ENCODE data around the gene FAM107B.

The FAM107B gene

DNA sequence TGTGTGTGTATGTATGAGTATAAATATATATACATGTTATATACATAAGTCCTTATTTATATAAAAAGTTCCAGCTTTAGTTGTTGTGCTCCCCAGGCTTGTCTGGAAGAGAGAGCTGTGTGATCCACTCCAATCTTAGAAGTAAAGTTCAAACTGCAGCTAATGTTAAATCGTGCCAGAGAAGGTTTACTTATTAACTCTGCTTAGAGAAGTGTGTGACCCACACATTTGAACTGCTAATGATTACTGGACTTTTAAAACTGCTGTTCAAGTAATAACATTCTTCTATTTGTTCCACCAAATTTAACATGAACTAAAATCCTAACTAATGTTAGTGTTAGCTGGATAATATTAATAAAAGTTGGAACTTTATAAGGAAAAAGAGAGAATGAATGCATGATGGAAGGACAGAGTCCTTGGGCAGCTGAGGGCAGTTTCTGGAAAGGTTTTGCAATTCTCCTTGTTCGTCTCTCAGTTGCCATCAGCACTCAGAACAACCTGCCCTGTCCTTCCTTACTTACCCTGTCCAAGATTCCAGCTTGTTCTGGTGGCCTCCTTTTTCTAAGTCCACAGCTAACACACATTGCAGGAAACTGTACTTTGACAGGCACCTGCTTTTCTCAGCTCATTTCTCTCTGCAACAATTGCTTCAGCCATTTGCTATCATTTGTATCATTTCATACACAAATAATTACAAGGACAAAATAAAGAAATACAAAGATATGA, 162.6 kb downstream of the FAM107B start:
- H3K27ac ChIP-seq = no peak overlapping the region
- no peak overlapping the region for H3K4me3 ChIP-seq
- no peak for DNase-seq (ENCODE audit: low spot score)
- TF ChIP-seq, protein P1, sequence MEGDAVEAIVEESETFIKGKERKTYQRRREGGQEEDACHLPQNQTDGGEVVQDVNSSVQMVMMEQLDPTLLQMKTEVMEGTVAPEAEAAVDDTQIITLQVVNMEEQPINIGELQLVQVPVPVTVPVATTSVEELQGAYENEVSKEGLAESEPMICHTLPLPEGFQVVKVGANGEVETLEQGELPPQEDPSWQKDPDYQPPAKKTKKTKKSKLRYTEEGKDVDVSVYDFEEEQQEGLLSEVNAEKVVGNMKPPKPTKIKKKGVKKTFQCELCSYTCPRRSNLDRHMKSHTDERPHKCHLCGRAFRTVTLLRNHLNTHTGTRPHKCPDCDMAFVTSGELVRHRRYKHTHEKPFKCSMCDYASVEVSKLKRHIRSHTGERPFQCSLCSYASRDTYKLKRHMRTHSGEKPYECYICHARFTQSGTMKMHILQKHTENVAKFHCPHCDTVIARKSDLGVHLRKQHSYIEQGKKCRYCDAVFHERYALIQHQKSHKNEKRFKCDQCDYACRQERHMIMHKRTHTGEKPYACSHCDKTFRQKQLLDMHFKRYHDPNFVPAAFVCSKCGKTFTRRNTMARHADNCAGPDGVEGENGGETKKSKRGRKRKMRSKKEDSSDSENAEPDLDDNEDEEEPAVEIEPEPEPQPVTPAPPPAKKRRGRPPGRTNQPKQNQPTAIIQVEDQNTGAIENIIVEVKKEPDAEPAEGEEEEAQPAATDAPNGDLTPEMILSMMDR (IDR thresholded peaks at IDR 0.05) = no peak

DNA sequence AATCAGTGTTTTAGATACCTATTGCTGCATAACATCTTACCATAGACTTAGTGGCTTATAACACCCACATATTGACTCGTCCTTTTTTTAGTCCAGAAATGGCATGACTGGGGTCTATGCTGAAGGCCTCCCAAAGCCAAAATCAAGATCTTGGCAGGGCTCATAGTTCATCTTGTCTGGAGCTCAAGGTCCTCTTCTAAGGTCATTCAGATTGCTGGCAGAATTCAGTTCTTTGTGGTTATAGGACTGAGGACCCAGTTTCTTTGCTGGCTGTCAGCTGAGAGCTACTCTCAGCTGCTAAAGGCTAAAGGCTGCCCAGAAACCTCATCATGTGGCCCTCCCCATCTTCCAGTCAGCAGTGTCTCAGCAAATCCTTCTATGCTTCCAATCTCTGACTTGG, 165.5 kb downstream of the FAM107B start:
- DNase-seq (ENCODE audit: low spot score) = no peak
- Histone ChIP-seq H3K27ac (no peak overlapping the region), H3K4me3 (no peak overlapping the region)
- TF ChIP-seq, protein P1 (IDR thresholded peaks at IDR 0.05) = no peak

DNA sequence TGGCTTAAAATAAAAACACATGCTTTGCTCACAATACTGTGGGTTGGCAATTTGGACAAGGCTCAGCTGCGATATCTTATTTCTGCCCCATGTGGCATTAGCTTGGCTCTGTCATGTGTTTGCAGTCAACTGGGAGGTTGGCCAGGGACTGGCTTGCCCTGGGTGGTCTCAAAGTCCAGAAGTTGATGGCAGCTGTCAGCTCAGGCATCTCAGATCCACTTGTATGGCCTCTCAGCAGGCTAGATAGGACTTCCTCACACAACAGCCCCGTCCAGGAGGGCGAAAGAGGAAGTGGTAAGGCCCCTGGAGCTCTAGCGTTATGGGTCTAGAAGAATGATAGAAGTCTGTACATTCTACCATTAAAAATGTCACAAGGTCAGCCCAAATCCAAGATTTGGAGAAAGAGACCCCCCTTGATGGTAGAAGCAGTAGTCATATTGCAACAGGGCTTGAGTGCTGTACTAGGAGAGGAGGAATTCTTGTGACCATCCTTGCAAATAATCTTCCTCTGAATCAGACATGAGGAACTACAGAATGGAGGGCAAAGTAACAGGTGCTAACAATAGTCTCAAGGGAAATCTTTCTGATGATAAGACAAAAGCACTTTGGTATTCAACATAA, 166.2 kb downstream of the FAM107B start:
- TF ChIP-seq, protein P1 (IDR thresholded peaks at IDR 0.05) = no peak
- Histone ChIP-seq H3K4me3 (no peak overlapping the region), H3K27ac (no peak overlapping the region)
- DNase-seq (ENCODE audit: low spot score) = no peak

DNA sequence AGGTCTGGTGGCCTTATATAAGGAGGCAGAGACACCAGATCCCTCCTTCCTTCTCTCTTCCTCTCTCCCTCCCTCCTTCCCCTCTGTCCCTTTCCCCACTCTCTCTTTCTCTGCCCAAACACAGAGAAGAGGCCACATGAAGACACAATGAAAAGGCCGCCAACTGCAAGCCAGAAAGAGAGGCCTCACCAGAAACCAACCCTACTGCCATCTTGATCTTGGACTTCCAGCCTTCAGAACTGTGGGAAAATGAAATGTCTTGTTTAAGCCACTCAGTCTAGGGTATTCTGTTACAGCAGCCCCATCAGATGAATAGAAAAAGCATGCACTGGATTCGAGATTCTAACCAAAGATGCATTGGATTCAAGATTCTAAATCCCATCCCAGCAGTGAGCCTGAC, 168.1 kb downstream of the FAM107B start:
- TF ChIP-seq, protein P1 (IDR thresholded peaks at IDR 0.05) = no peak
- no peak overlapping the region for H3K4me3 ChIP-seq
- DNase-seq (ENCODE audit: low spot score) = no peak
- no peak overlapping the region for H3K27ac ChIP-seq

DNA sequence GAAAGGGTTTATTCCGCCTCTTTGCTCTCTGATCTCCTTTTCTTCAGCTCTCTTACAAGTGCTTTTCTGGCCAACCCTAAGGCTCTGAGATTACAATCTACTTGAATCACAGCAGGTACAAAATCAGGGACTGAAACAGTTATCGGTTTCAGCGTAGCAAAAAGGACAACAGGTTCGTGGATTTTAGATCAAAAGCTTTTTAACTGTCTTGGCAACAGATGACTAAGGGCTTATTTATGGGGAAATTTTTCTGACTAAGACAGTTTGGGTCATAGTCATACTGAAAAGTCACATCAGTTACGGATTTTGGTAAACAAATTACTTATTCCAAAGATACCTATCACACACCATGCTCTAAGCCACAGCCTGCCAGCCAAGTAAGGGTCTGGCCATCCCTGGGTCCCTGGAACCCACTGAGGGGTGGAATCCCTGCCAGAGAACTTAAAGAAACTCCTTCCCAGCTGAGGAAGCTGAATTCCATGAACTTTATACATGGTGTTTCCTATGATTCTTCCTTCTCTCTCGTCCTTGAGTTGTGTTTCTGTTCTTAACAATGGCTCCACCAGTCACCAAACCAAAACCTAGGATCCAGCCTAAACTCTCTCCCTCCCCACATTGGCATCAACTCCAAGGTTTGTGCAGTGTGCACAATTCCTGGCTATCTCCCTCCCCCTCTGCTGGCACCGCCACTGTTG, 169.3 kb downstream of the FAM107B start:
- peak overlapping the region; percentile 97 for H3K4me3 ChIP-seq
- TF ChIP-seq, protein P1 (IDR thresholded peaks at IDR 0.05) = no peak
- no peak for DNase-seq (ENCODE audit: low spot score)

DNA sequence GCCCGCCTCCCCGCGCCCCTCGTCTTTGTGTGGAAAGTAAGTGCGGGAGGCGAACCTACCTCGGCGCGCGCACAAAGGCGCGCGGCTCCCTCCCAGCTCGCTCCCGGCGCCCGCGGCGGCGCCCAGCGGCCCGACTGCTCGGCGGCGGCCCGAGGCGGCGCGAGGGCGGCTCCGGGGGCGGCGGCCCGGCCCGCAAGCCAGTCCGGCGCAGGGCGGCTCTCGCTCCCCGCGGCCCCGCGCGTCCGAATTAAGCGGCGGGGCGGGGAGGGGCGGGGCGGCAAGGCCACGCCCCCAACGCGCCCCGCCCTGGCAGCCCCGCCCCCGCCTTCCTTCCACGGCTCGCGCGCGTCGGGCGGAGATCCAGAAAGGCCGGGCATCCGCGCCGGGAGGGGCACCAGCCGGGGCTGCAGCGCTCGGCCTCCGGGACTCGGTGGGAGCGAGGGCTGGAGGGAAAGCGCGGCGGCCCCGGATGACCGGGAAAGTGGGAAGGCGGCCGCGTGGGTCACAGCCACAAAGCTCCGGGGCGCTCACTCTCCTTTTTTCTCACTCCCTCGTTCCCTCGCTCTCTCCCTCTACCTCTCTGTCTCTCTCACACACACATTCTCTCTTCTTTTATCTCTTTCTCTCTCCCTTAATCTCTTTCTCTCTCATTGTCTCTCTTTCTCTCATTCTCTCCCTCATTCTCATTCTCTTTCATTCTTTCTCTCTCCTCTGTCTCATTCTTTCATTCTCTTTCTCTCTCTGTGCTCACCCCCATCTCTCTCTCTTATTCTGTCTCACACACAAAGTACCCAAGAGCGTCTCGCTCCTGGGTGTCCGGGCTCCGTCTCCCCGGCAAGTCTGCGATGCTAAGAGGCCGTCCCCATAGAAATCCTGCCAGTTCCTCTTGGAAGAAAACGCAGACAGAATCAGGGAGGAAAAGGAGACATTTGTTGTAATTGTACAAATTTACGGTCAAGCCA, 170.2 kb downstream of the FAM107B start:
- H3K27ac ChIP-seq = peak overlapping the region; percentile 76 to 91
- TF ChIP-seq, protein P1 (IDR thresholded peaks at IDR 0.05) = no peak
- DNase-seq (ENCODE audit: low spot score) = peak; percentile 87

More for the DNA sequence above, 169.3 kb downstream of the FAM107B start:
- peak overlapping the region; percentile 76 to 91 for H3K27ac ChIP-seq

More for the DNA sequence above, 170.2 kb downstream of the FAM107B start:
- peak overlapping the region; percentile 97 for H3K4me3 ChIP-seq

All from coronary artery (tissue), 2 donors.